GM04504 (cell line): ENCODE measurements around the gene ALG1L2.
"Not testable (repeated sequence)": the region's sequence is repeated elsewhere in the genome, so short reads cannot be mapped to it uniquely, and the experiment has no call there.

Experiments used
- DNase-seq: peaks from one replicate; pipeline ENCODE4 v3.0.0-alpha.2; 2012; ENCODE audit warnings: low read depth

The ALG1L2 gene

GRCh38 chr3:130125406-130125805 is 43.8 kb downstream of the ALG1L2 start:
- not testable (repeated sequence) for DNase-seq

- DNase-seq, result not testable (repeated sequence)
Measured at GRCh38 chr3:130136337-130136736, 54.7 kb downstream of the ALG1L2 start.

GRCh38 chr3:130137685-130138084 is 56.1 kb downstream of the ALG1L2 start:
- not testable (repeated sequence) for DNase-seq

- not testable (repeated sequence) for DNase-seq
Measured at GRCh38 chr3:130138992-130139391, 57.4 kb downstream of the ALG1L2 start.

GRCh38 chr3:130140756-130141155 is 59.1 kb downstream of the ALG1L2 start:
- DNase-seq, result not testable (repeated sequence)

GRCh38 chr3:130143648-130144327 is 62.2 kb downstream of the ALG1L2 start:
- DNase-seq, result not testable (repeated sequence)

- DNase-seq, result not testable (repeated sequence)
Measured at GRCh38 chr3:130144328-130144650, 62.7 kb downstream of the ALG1L2 start.

- not testable (repeated sequence) for DNase-seq
Measured at GRCh38 chr3:130145456-130145855, 63.8 kb downstream of the ALG1L2 start.

GRCh38 chr3:130146465-130146864 is 64.8 kb downstream of the ALG1L2 start:
- not testable (repeated sequence) for DNase-seq
